B cell (primary cell): ENCODE data around the gene CIC. TPM values are rescaled to one million over a fixed set of nuclear protein-coding genes. Genes with fewer than 3 reads are reported as not detected.
A peak's percentile ranks its signal among the peaks of the same experiment; 100 is the strongest.

Source experiments
- ATAC-seq: fragments of 200-7000 bp; cut with Tn5 transposase; one replicate; pipeline ENCODE4 v1.10.0; 2021; ENCODE audit warnings: low read depth, mild to moderate bottlenecking, moderate number of reproducible peaks, moderate library complexity
- CTCF ChIA-PET: fragments of 350-600 bp; sonication (Branson Sonifier 250); formaldehyde crosslinking; loops from one replicate; lab custom pipeline; 2021; ENCODE audit warnings: antibody characterized with exemption, inconsistent platforms; lab: Charles Lee
- POLR2A ChIA-PET: fragments of 350-600 bp; sonication (Branson Sonifier 250); formaldehyde crosslinking; loops from one replicate; lab custom pipeline; 2021; ENCODE audit warnings: antibody characterized with exemption; lab: Charles Lee
- DNase-seq: peaks from one replicate; pipeline ENCODE4 v3.0.0; 2013
- H2AFZ ChIP-seq: 2 replicates; pipeline ENCODE4 v1.6.1; 2012; ENCODE audit warnings: mild to moderate bottlenecking, low read depth, low read length; ENCODE audit not compliant: insufficient read depth, poor library complexity, severe bottlenecking
- H3K27ac ChIP-seq, 2 donors: 1 replicate in 1 of 2; 2 replicates in 1 of 2; pipeline ENCODE4 v1.5.1; 2012 to 2013; ENCODE audit warnings: low read length in 2 of 2, mild to moderate bottlenecking in 2 of 2, moderate library complexity in 1 of 2
- H3K27me3 ChIP-seq, 4 experiments: fragments of 200-600 bp in 1 of 4; sonication (generic) in 1 of 4; replicated peaks in 1 of 4; 1 replicate in 2 of 4; 2 replicates in 2 of 4; pipeline versions ENCODE4 v1.6.1 to v1.7.0; 2013 to 2016; ENCODE audit warnings: low read length in 3 of 4, mild to moderate bottlenecking in 2 of 4, mixed read lengths in 1 of 4, moderate library complexity in 1 of 4; ENCODE audit not compliant: insufficient read depth in 4 of 4, control insufficient read depth in 3 of 4; ENCODE audit errors: control extremely low read depth in 1 of 4
- H3K36me3 ChIP-seq, 2 experiments: replicated peaks in 1 of 2; 1 replicate in 1 of 2; 2 replicates in 1 of 2; pipeline versions ENCODE4 v1.6.1 to v1.7.1; 2013; ENCODE audit warnings: low read length in 1 of 2; ENCODE audit not compliant: insufficient read depth in 2 of 2, control insufficient read depth in 1 of 2; ENCODE audit errors: control extremely low read depth in 1 of 2, extremely low read depth in 1 of 2
- H3K4me1 ChIP-seq, 2 donors: fragments of 200-600 bp in 1 of 2; sonication (generic) in 1 of 2; 1 replicate in 1 of 2; 2 replicates in 1 of 2; pipeline versions ENCODE4 v1.5.1 to v1.6.1; 2013 to 2017; ENCODE audit warnings: low read length in 2 of 2; ENCODE audit not compliant: control insufficient read depth in 2 of 2, insufficient read depth in 2 of 2
- H3K4me2 ChIP-seq: replicated peaks from 2 replicates; pipeline ENCODE3; 2012; ENCODE audit warnings: mild to moderate bottlenecking, low read depth, low read length; ENCODE audit not compliant: poor library complexity, severe bottlenecking
- H3K4me3 ChIP-seq, 5 experiments: fragments of 200-600 bp in 1 of 5; sonication (generic) in 1 of 5; 1 replicate in 3 of 5; 2 replicates in 2 of 5; pipeline versions ENCODE4 v1.5.1 to v1.7.0; 2011 to 2016; ENCODE audit warnings: low read length in 4 of 5, mild to moderate bottlenecking in 4 of 5, low read depth in 2 of 5, control low read depth in 1 of 5, moderate library complexity in 1 of 5; ENCODE audit not compliant: insufficient read depth in 1 of 5; ENCODE audit errors: control extremely low read depth in 1 of 5, extremely low read depth in 1 of 5
- H3K79me2 ChIP-seq: fragments of 200-600 bp; sonication (generic); one replicate; pipeline ENCODE4 v1.6.0; 2016; ENCODE audit warnings: low read length; ENCODE audit not compliant: control insufficient read depth, insufficient read depth
- H3K9ac ChIP-seq: fragments of 200-600 bp; sonication (generic); 2 replicates; pipeline ENCODE4 v1.6.1; 2017; ENCODE audit warnings: mild to moderate bottlenecking, low read length, moderate library complexity
- H3K9me3 ChIP-seq, 3 donors: one replicate each; pipeline versions ENCODE4 v1.6.1 to v1.7.1; 2013; ENCODE audit warnings: low read length in 2 of 3; ENCODE audit not compliant: control insufficient read depth in 2 of 3, insufficient read depth in 1 of 3; ENCODE audit errors: control extremely low read depth in 1 of 3
- H4K20me1 ChIP-seq: 2 replicates; pipeline ENCODE4 v1.6.0; 2012; ENCODE audit warnings: mild to moderate bottlenecking, low read length; ENCODE audit not compliant: insufficient read depth, control insufficient read depth, poor library complexity, severe bottlenecking
- H3K27ac Mint-ChIP-seq: one replicate; pipeline ENCODE4 v1.8.0; 2021; ENCODE audit warnings: mixed read lengths
- H3K27me3 Mint-ChIP-seq: one replicate; pipeline ENCODE4 v1.8.0; 2021; ENCODE audit warnings: mixed read lengths
- H3K4me1 Mint-ChIP-seq: one replicate; pipeline ENCODE4 v1.8.0; 2021; ENCODE audit warnings: mixed read lengths
- H3K4me3 Mint-ChIP-seq: one replicate; pipeline ENCODE4 v1.8.0; 2021; ENCODE audit warnings: mixed read lengths
- H3K9me3 Mint-ChIP-seq: one replicate; pipeline ENCODE4 v1.8.0; 2022; ENCODE audit warnings: mixed read lengths; ENCODE audit not compliant: insufficient read depth
- EZH2 ChIP-seq: IDR thresholded peaks from 2 replicates; pipeline ENCODE4 v1.6.1; 2012; ENCODE audit warnings: borderline replicate concordance, low read depth, mild to moderate bottlenecking, moderate library complexity, low read length; ENCODE audit not compliant: insufficient read depth, poor library complexity, severe bottlenecking
- WGBS: methylation state at CpG from one replicate; pipeline ENCODE4 v1.1.5; 2013; ENCODE audit warnings: missing lambda C conversion rate; ENCODE audit not compliant: insufficient coverage; 5-methylcytosine and 5-hydroxymethylcytosine counted together
- intact Hi-C: fragments of 100-400 bp; cut with micrococcal nuclease; formaldehyde crosslinking; loops from one replicate; pipeline ENCODE4 v1.10.0; 2022
- polyA plus RNA-seq: library from polyadenylated mRNA; depleted of rRNA; stranded (reverse); fragments of >200 nt; gene quantifications from 2 replicates; pipeline ENCODE4 v1.2.3, GENCODE V29; 2012
- total RNA-seq, 2 donors: library from RNA; stranded (reverse); fragments of 120-200 nt in 1 of 2; gene quantifications; 1 replicate in 1 of 2; 2 replicates in 1 of 2; pipeline versions ENCODE4 v1.2.3 to v1.2.4, GENCODE V29; 2013 to 2022
- TF ChIP-seq, protein P1 (sequence below): fragments of 200-600 bp; IDR thresholded peaks from one replicate; pipeline ENCODE4 v1.8.0; 2022; ENCODE audit warnings: antibody characterized with exemption, mild to moderate bottlenecking

The CIC gene
- total and polyA plus RNA-seq, 2 donors (not counting 1 experiment from before 2014, with no cell fraction given): 75.7 to 119 TPM

DNA sequence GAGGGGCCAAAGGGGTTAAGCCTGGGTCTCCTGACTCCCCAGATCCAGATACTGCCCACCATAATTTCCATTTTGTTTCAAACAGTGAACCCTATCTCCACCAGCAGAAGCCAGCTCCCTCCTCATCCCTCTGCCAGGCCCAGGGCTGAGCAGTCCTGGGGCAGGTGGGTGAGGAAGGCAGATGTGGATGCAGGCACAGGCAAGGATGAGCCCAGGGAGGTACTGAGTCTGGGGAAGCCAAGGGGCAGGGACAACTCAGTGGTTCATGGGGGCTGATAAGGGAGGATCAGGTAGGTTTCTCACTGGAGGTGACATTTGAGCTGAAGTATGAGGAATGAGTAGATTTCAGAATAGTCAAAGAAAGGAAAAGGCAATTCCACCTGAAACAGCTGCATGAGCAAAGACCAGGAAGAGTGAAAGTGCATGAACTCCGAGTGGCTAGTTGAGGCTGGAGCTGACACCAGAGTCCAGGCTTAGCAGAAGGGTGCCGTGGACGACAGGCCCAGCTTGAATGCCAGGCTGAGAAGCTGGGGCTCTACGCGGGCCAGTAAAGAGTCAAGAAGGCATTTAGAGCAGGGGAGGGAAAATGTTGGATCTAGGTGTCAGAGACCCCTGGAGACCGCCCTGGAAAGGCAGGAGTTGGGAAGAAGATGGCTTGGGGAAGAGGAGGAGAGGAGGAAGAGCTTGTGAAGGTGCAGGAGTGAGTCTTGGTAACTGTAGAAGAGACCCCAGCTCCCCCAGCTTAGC lies 10.3 kb downstream of the CIC start:
- DNase-seq (no peak), ATAC-seq (no peak)
- peaks cover 51% of the 10 kb centered on the region for H3K79me2 ChIP-seq
- WGBS: 9% methylated on average over 6 of the region's 6 CpGs
- no peaks in the 10 kb centered on the region for H3K9me3 ChIP-seq
- peak overlapping the region; percentile 86 for H3K9ac ChIP-seq
- POLR2A ChIA-PET: interaction anchor here (0.5 to 5.5 kb wide), 8 partner anchors 9 to 150 kb away, joined by 3 to 23 read pairs (median 4); partner anchors contain the start of genes CIC, GSK3A and POU2F2
- peak overlapping the region; percentile 96 for H3K27ac Mint-ChIP-seq
- intact Hi-C loops: loop anchor here (1.0 kb wide), 1 partner anchor 171 kb away; no protein-coding TSS in a partner anchor
- peaks cover 0 to 7% of the 10 kb centered on the region in 2 experiments for H3K36me3 ChIP-seq
- no peaks in the 10 kb centered on the region for H3K9me3 Mint-ChIP-seq
- H3K4me1 Mint-ChIP-seq: peaks cover 35% of the 10 kb centered on the region
- H3K27me3 Mint-ChIP-seq: no peaks in the 10 kb centered on the region
- no peak for TF ChIP-seq EZH2
- TF ChIP-seq, protein P1, sequence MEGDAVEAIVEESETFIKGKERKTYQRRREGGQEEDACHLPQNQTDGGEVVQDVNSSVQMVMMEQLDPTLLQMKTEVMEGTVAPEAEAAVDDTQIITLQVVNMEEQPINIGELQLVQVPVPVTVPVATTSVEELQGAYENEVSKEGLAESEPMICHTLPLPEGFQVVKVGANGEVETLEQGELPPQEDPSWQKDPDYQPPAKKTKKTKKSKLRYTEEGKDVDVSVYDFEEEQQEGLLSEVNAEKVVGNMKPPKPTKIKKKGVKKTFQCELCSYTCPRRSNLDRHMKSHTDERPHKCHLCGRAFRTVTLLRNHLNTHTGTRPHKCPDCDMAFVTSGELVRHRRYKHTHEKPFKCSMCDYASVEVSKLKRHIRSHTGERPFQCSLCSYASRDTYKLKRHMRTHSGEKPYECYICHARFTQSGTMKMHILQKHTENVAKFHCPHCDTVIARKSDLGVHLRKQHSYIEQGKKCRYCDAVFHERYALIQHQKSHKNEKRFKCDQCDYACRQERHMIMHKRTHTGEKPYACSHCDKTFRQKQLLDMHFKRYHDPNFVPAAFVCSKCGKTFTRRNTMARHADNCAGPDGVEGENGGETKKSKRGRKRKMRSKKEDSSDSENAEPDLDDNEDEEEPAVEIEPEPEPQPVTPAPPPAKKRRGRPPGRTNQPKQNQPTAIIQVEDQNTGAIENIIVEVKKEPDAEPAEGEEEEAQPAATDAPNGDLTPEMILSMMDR: no peak
- peak overlapping the region; percentile 96 for H3K4me2 ChIP-seq
- CTCF ChIA-PET: interaction anchor here (0.7 to 4.8 kb wide), 32 partner anchors 8 to 180 kb away, joined by 3 to 89 read pairs (median 4); partner anchors contain the start of genes CIC, ERF, GSK3A and POU2F2
- H3K27ac ChIP-seq: peak overlapping the region; percentile 71 to 77
- peak overlapping the region; percentile 90 for H3K4me3 Mint-ChIP-seq
- no peaks in the 10 kb centered on the region for H3K27me3 ChIP-seq
- peak overlapping the region; percentile 63 for H2AFZ ChIP-seq
- peaks cover 35 to 47% of the 10 kb centered on the region in 2 donors for H3K4me1 ChIP-seq
- peaks cover 7% of the 10 kb centered on the region for H4K20me1 ChIP-seq
- H3K4me3 ChIP-seq: peak overlapping the region in 4 of 5 experiments; percentile 71 to 90 (median 81)
